SH-SY5Y (cell line): ENCODE measurements around the gene SEC11A.

ENCODE experiments used
- GATA2 ChIP-seq: IDR thresholded peaks from 2 replicates; pipeline ENCODE4 v1.6.1; 2011; ENCODE audit warnings: mild to moderate bottlenecking, low read depth, low read length
- GATA3 ChIP-seq: IDR thresholded peaks from 2 replicates; pipeline ENCODE4 v1.6.1; 2011; ENCODE audit warnings: low read depth, mild to moderate bottlenecking, low read length, moderate library complexity

The SEC11A gene

GRCh38 chr15:84703808-84704207 lies 12.1 kb downstream of the SEC11A start:
- TF ChIP-seq GATA2: no peak

GRCh38 chr15:84702961-84703482 lies 12.9 kb downstream of the SEC11A start:
- TF ChIP-seq GATA3 (no peak), GATA2 (no peak)

- TF ChIP-seq GATA3 (no peak), GATA2 (no peak)
These were observed 16.3 kb downstream of the SEC11A start for GRCh38 chr15:84699538-84700191.

- TF ChIP-seq GATA2 (no peak), GATA3 (no peak)
These were observed 18.5 kb downstream of the SEC11A start for GRCh38 chr15:84697236-84697990.

GRCh38 chr15:84696757-84697156 lies 19.2 kb downstream of the SEC11A start:
- TF ChIP-seq GATA2 (no peak), GATA3 (no peak)

GRCh38 chr15:84690342-84690741 lies 25.6 kb downstream of the SEC11A start:
- TF ChIP-seq GATA3 (no peak), GATA2 (no peak)

- TF ChIP-seq GATA2: no peak
- no peak for TF ChIP-seq GATA3
These were observed 26.1 kb downstream of the SEC11A start for GRCh38 chr15:84689858-84690257.

- TF ChIP-seq GATA3 (no peak), GATA2 (no peak)
These were observed 30.6 kb downstream of the SEC11A start for GRCh38 chr15:84685304-84685703.

- TF ChIP-seq GATA3 (no peak), GATA2 (no peak)
These were observed 31.8 kb downstream of the SEC11A start for GRCh38 chr15:84684092-84684491.

- no peak for TF ChIP-seq GATA3
- no peak for TF ChIP-seq GATA2
These were observed 34.1 kb downstream of the SEC11A start for GRCh38 chr15:84681831-84682230.

- TF ChIP-seq GATA3: no peak
- TF ChIP-seq GATA2: no peak
These were observed 44.7 kb downstream of the SEC11A start for GRCh38 chr15:84671211-84671610.

- TF ChIP-seq GATA3 (no peak), GATA2 (no peak)
These were observed 46.2 kb downstream of the SEC11A start for GRCh38 chr15:84669726-84670125.

- no peak for TF ChIP-seq GATA3
- TF ChIP-seq GATA2: no peak
These were observed 47.5 kb downstream of the SEC11A start for GRCh38 chr15:84668221-84668982.

- TF ChIP-seq GATA3 (no peak), GATA2 (no peak)
These were observed 49.6 kb downstream of the SEC11A start for GRCh38 chr15:84666373-84666772.

- TF ChIP-seq GATA2 (no peak), GATA3 (no peak)
These were observed 54.9 kb downstream of the SEC11A start for GRCh38 chr15:84661001-84661400.
